ENCODE measurements around the gene ST6GALNAC4. TPM values are rescaled to one million over a fixed set of nuclear protein-coding genes. Genes with fewer than 3 reads are reported as not detected.

The ST6GALNAC4 gene
- 44.8 and 45.3 TPM in 2 replicates for total RNA-seq

GRCh38 chr9:127916720-127917581 lies at the start of gene ST6GALNAC4:
ST6GALNAC4 (minus strand) TSS chr9:127917041; CDS start chr9:127916419, 622 bp downstream.

GRCh38 chr9:127937388-127938297 lies 20.8 kb upstream of the ST6GALNAC4 start, which contains the start of gene DPM2:
DPM2 (minus strand) TSS chr9:127937854; CDS start chr9:127937820, 34 bp downstream.

GRCh38 chr9:127930231-127931091 lies 13.6 kb upstream of the ST6GALNAC4 start, which contains the start of gene PIP5KL1:
PIP5KL1 (minus strand) TSS chr9:127930777; CDS start chr9:127930752, 25 bp downstream.

GRCh38 chr9:127899128-127899943 lies 17.5 kb downstream of the ST6GALNAC4 start, which contains the start of gene ST6GALNAC6:
ST6GALNAC6 (minus strand) TSS chr9:127899603; CDS start chr9:127897981, 1,622 bp downstream.

GRCh38 chr9:127877566-127877998 lies 39.3 kb downstream of the ST6GALNAC4 start, which contains the start of gene AK1:
AK1 (minus strand) TSS chr9:127877675; CDS start chr9:127874617, 3,058 bp downstream.

Other genes starting within 250 kb of the ST6GALNAC4 start
- not detected in 2 replicates for gene CFAP157, start 210.1 kb downstream of the ST6GALNAC4 start, total RNA-seq
- gene PTRH1, start 201.4 kb downstream of the ST6GALNAC4 start, total RNA-seq = 41.0 and 44.5 TPM in 2 replicates
- not detected in 2 replicates for gene TTC16, start 201.0 kb downstream of the ST6GALNAC4 start, total RNA-seq
- 13.6 and 17.7 TPM in 2 replicates for gene TOR2A, start 181.7 kb downstream of the ST6GALNAC4 start, total RNA-seq
- 0.21 TPM in 1 of 2 replicates, not detected in the other for gene SH2D3C, start 138.4 kb downstream of the ST6GALNAC4 start, total RNA-seq
- 16.2 and 26.1 TPM in 2 replicates for gene CDK9, start 131.0 kb downstream of the ST6GALNAC4 start, total RNA-seq
- 71.9 and 77.8 TPM in 2 replicates for gene FPGS, start 114.2 kb downstream of the ST6GALNAC4 start, total RNA-seq
- gene ENG, start 62.4 kb downstream of the ST6GALNAC4 start, total RNA-seq = 0.88 and 2.0 TPM in 2 replicates
- 26.3 and 47.5 TPM in 2 replicates for gene AK1, start 39.4 kb downstream of the ST6GALNAC4 start, total RNA-seq
- 37.7 and 38.1 TPM in 2 replicates for gene ST6GALNAC6, start 17.4 kb downstream of the ST6GALNAC4 start, total RNA-seq
- 6.6 and 16.0 TPM in 2 replicates for gene PIP5KL1, start 13.7 kb upstream of the ST6GALNAC4 start, total RNA-seq
- 23.0 and 30.4 TPM in 2 replicates for gene DPM2, start 20.8 kb upstream of the ST6GALNAC4 start, total RNA-seq
- gene EEIG1, start 63.9 kb upstream of the ST6GALNAC4 start, total RNA-seq = 4.1 and 8.6 TPM in 2 replicates
- 8.2 and 10.0 TPM in 2 replicates for gene NAIF1, start 150.3 kb upstream of the ST6GALNAC4 start, total RNA-seq
- gene SLC25A25, start 151.2 kb upstream of the ST6GALNAC4 start, total RNA-seq = 10.8 and 12.4 TPM in 2 replicates
- 103 and 109 TPM in 2 replicates for gene PTGES2, start 210.7 kb upstream of the ST6GALNAC4 start, total RNA-seq
- 24.7 and 33.4 TPM in 2 replicates for gene LCN2, start 232.4 kb upstream of the ST6GALNAC4 start, total RNA-seq
- 251 and 413 TPM in 2 replicates for gene BBLN, start 243.2 kb upstream of the ST6GALNAC4 start, total RNA-seq